ENCODE measurements around the gene HDLBP. TPM values are rescaled to one million over a fixed set of nuclear protein-coding genes. Genes with fewer than 3 reads are reported as not detected.

HDLBP gene
- total RNA-seq, 4 donors from 2014 or later: 239 to 310 (median 273) TPM

- no peak overlapping the region for H3K27ac ChIP-seq
- no peaks in the 10 kb centered on the region for H3K4me1 ChIP-seq
- H3K9me3 ChIP-seq: no peaks in the 10 kb centered on the region
- no peak overlapping the region for H3K4me3 ChIP-seq
- WGBS, 2 donors: 82% methylated on average over 4 of the region's 4 CpGs; no CpG with 5 or more reads in 1 of the 2 donors
- TF ChIP-seq, protein P1, sequence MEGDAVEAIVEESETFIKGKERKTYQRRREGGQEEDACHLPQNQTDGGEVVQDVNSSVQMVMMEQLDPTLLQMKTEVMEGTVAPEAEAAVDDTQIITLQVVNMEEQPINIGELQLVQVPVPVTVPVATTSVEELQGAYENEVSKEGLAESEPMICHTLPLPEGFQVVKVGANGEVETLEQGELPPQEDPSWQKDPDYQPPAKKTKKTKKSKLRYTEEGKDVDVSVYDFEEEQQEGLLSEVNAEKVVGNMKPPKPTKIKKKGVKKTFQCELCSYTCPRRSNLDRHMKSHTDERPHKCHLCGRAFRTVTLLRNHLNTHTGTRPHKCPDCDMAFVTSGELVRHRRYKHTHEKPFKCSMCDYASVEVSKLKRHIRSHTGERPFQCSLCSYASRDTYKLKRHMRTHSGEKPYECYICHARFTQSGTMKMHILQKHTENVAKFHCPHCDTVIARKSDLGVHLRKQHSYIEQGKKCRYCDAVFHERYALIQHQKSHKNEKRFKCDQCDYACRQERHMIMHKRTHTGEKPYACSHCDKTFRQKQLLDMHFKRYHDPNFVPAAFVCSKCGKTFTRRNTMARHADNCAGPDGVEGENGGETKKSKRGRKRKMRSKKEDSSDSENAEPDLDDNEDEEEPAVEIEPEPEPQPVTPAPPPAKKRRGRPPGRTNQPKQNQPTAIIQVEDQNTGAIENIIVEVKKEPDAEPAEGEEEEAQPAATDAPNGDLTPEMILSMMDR (IDR thresholded peaks at IDR 0.05): no peak
- TF ChIP-seq POLR2A (IDR thresholded peaks at IDR 0.05): no peak
- H3K27me3 ChIP-seq: no peaks in the 10 kb centered on the region
- intact Hi-C loops (cut with DNase I): no loop called here
- DNase-seq: no peak
- no peaks in the 10 kb centered on the region for H3K36me3 ChIP-seq
Measured at GRCh38 chr2:241204490-241204889, 111.0 kb downstream of the HDLBP start.

DNA sequence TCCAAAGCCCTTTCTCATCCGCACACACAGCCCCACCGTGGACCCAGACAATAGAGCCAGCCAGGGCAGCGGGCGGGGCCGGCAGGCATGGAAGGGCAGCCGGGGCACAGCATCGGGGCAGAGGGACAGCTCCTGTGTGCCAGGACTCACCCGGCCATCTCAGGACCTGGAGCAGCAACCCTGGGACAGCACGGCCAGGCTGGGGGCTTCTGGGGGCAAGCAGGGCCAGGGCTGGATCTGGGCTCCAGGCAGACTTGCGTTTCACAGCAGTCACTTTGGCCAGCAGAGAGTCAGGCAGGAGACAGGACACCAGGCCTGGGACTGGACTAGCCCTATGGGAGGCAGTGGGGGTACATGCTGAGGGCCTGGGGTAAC, 111.5 kb downstream of the HDLBP start:
- Histone ChIP-seq H3K9me3 (no peaks in the 10 kb centered on the region), H3K4me3 (no peak overlapping the region), H3K36me3 (no peaks in the 10 kb centered on the region), H3K27me3 (no peaks in the 10 kb centered on the region), H3K4me1 (no peaks in the 10 kb centered on the region), H3K27ac (no peak overlapping the region)
- TF ChIP-seq, protein P1 (IDR thresholded peaks at IDR 0.05): no peak
- TF ChIP-seq POLR2A (IDR thresholded peaks at IDR 0.05): no peak
- no peak for DNase-seq
- intact Hi-C loops (cut with DNase I): no loop called here
- WGBS, 2 donors: 20 to 83% methylated on average over 1 of the region's 10 CpGs

- Histone ChIP-seq H3K9me3 (no peaks in the 10 kb centered on the region), H3K4me3 (no peak overlapping the region), H3K36me3 (no peaks in the 10 kb centered on the region), H3K27ac (no peak overlapping the region), H3K4me1 (no peaks in the 10 kb centered on the region), H3K27me3 (no peaks in the 10 kb centered on the region)
- TF ChIP-seq POLR2A (IDR thresholded peaks at IDR 0.05): no peak
- TF ChIP-seq, protein P1 (IDR thresholded peaks at IDR 0.05): no peak
- 69 to 80% methylated on average over 10 to 12 of the region's 27 CpGs for WGBS, 2 donors
- intact Hi-C loops (cut with DNase I): no loop called here
- no peak for DNase-seq
Measured at GRCh38 chr2:241203218-241204009, 112.1 kb downstream of the HDLBP start.

- WGBS, 2 donors: 76 to 78% methylated on average over 3 to 5 of the region's 9 CpGs
- no peak for DNase-seq
- Histone ChIP-seq H3K27me3 (no peaks in the 10 kb centered on the region), H3K9me3 (no peaks in the 10 kb centered on the region), H3K4me3 (no peak overlapping the region), H3K27ac (no peak overlapping the region), H3K36me3 (no peaks in the 10 kb centered on the region), H3K4me1 (peaks cover 0 to 5% (median 0%) of the 10 kb centered on the region in 3 donors)
- intact Hi-C loops (cut with DNase I): no loop called here
- TF ChIP-seq POLR2A (IDR thresholded peaks at IDR 0.05): no peak
- TF ChIP-seq, protein P1 (IDR thresholded peaks at IDR 0.05): no peak
Measured at GRCh38 chr2:241202681-241203080, 112.8 kb downstream of the HDLBP start.

DNA sequence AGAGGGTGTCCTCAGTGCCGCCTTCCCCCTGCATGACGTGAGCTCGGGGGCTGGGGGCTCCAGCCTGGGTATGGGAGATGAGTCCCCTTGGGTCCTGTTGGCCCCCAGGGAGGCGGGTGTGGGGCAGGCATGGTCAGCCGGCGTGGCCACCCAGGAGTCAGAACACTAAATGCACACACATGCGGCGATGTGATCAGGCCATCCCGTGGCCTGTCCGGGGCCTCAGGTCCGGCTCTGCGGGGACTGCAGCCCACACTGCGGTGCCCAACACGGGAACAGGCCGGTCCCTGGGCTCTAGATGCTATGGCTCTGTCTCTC, 113.2 kb downstream of the HDLBP start:
- TF ChIP-seq, protein P1 (IDR thresholded peaks at IDR 0.05): no peak
- TF ChIP-seq POLR2A (IDR thresholded peaks at IDR 0.05): no peak
- Histone ChIP-seq H3K9me3 (no peaks in the 10 kb centered on the region), H3K36me3 (no peaks in the 10 kb centered on the region)

More for the DNA sequence above, 113.2 kb downstream of the HDLBP start:
- WGBS, 2 donors: 80 to 93% methylated on average over 1 to 3 of the region's 15 CpGs
- Histone ChIP-seq H3K4me1 (peaks cover 0 to 5% (median 0%) of the 10 kb centered on the region in 3 donors), H3K27me3 (no peaks in the 10 kb centered on the region), H3K4me3 (no peak overlapping the region), H3K27ac (no peak overlapping the region)
- intact Hi-C loops (cut with DNase I): no loop called here
- DNase-seq: no peak
